GM23338 (cell line): Measurements from ENCODE around the gene ANP32A. TPM values are rescaled to one million over a fixed set of nuclear protein-coding genes. Genes with fewer than 3 reads are reported as not detected.

Experiments
- ATAC-seq: fragments of 200-7000 bp; cut with Tn5 transposase; 3 replicates; pipeline ENCODE4 v1.9.1; 2020
- DNase-seq: peaks from one replicate; pipeline ENCODE4 v3.0.0-alpha.2; 2015; ENCODE audit warnings: low spot score
- H2AFZ ChIP-seq: fragments of 200-600 bp; sonication (generic); 2 replicates; pipeline ENCODE4 v1.8.0; 2016; ENCODE audit warnings: antibody characterized with exemption, mild to moderate bottlenecking, moderate library complexity
- H3F3A ChIP-seq: fragments of 200-600 bp; sonication (generic); replicated peaks from 2 replicates; pipeline ENCODE4 v1.8.0; 2017; ENCODE audit warnings: antibody characterized with exemption, mixed run types, low read depth
- H3K27ac ChIP-seq: fragments of 200-600 bp; sonication (generic); 2 replicates; pipeline ENCODE4 v1.6.1; 2016; ENCODE audit warnings: low read depth
- H3K27me3 ChIP-seq: fragments of 200-600 bp; sonication (generic); 2 replicates; pipeline ENCODE4 v1.8.0; 2016; ENCODE audit warnings: mild to moderate bottlenecking, mixed run types, moderate library complexity; ENCODE audit not compliant: insufficient read depth
- H3K36me3 ChIP-seq: fragments of 200-600 bp; sonication (generic); 2 replicates; pipeline ENCODE4 v1.8.0; 2016; ENCODE audit warnings: mild to moderate bottlenecking; ENCODE audit not compliant: insufficient read depth
- H3K4me1 ChIP-seq: fragments of 200-600 bp; sonication (generic); 2 replicates; pipeline ENCODE4 v1.8.0; 2016; ENCODE audit warnings: mild to moderate bottlenecking, moderate library complexity; ENCODE audit not compliant: insufficient read depth
- H3K4me2 ChIP-seq: fragments of 200-600 bp; sonication (generic); 2 replicates; pipeline ENCODE4 v1.7.1; 2017; ENCODE audit warnings: mixed run types
- H3K4me3 ChIP-seq: fragments of 200-600 bp; sonication (generic); 2 replicates; pipeline ENCODE4 v1.6.1; 2016; ENCODE audit warnings: mixed run types
- H3K79me2 ChIP-seq: fragments of 200-600 bp; sonication (generic); replicated peaks from 2 replicates; pipeline ENCODE4 v1.8.0; 2017; ENCODE audit warnings: mild to moderate bottlenecking; ENCODE audit not compliant: insufficient read depth
- H3K9me2 ChIP-seq: fragments of 200-600 bp; sonication (generic); 2 replicates; pipeline ENCODE4 v1.8.0; 2017; ENCODE audit not compliant: insufficient read depth
- H4K20me1 ChIP-seq: fragments of 200-600 bp; sonication (generic); replicated peaks from 2 replicates; pipeline ENCODE4 v1.8.0; 2017; ENCODE audit warnings: mild to moderate bottlenecking; ENCODE audit not compliant: insufficient read depth
- H3K27ac Mint-ChIP-seq: 2 replicates; pipeline ENCODE4 v1.8.0; 2020; ENCODE audit warnings: inconsistent platforms, mild to moderate bottlenecking, moderate library complexity, mixed read lengths
- H3K27me3 Mint-ChIP-seq: 3 replicates; pipeline ENCODE4 v1.8.0; 2022; ENCODE audit warnings: low read depth, mild to moderate bottlenecking, moderate library complexity, mixed read lengths, inconsistent platforms; ENCODE audit not compliant: insufficient read depth, poor library complexity
- H3K36me3 Mint-ChIP-seq: 3 replicates; pipeline ENCODE4 v1.8.0; 2021; ENCODE audit warnings: low read depth, mild to moderate bottlenecking, inconsistent platforms, moderate library complexity, mixed read lengths
- H3K4me1 Mint-ChIP-seq: 3 replicates; pipeline ENCODE4 v1.8.0; 2020; ENCODE audit warnings: mild to moderate bottlenecking, inconsistent platforms, mixed read lengths
- H3K4me3 Mint-ChIP-seq: 3 replicates; pipeline ENCODE4 v1.8.0; 2021; ENCODE audit warnings: moderate library complexity, mild to moderate bottlenecking, inconsistent platforms, mixed read lengths
- H3K9me3 Mint-ChIP-seq: 3 replicates; pipeline ENCODE4 v1.8.0; 2020; ENCODE audit warnings: moderate library complexity, mild to moderate bottlenecking, inconsistent platforms, mixed read lengths
- EZH2 ChIP-seq: fragments of 200-600 bp; sonication (generic); IDR thresholded peaks from one replicate; pipeline ENCODE4 v1.8.0; 2017; ENCODE audit warnings: antibody characterized with exemption, mild to moderate bottlenecking, low read depth; ENCODE audit not compliant: unreplicated experiment
- EZH2phosphoT487 ChIP-seq: fragments of 200-600 bp; sonication (generic); IDR thresholded peaks from one replicate; pipeline ENCODE4 v1.8.1; 2018; ENCODE audit warnings: antibody characterized with exemption; ENCODE audit not compliant: unreplicated experiment
- JUNB ChIP-seq: IDR thresholded peaks from one replicate; pipeline ENCODE4 v1.6.1; 2016; ENCODE audit warnings: antibody characterized with exemption; ENCODE audit not compliant: unreplicated experiment
- NANOG ChIP-seq: IDR thresholded peaks from 2 replicates; pipeline ENCODE4 v1.6.1; 2016; ENCODE audit warnings: antibody characterized with exemption, borderline replicate concordance
- POLR2AphosphoS5 ChIP-seq: IDR thresholded peaks from 2 replicates; pipeline ENCODE4 v1.6.1; 2016; ENCODE audit warnings: antibody characterized with exemption, low read depth
- ZNF114 ChIP-seq: fragments of 250-450 bp; sonication (Bioruptor Pico); IDR thresholded peaks from 2 replicates; pipeline ENCODE4 v1.5.0; 2020; ENCODE audit warnings: mild to moderate bottlenecking, moderate library complexity
- ZNF331 ChIP-seq: fragments of 250-450 bp; sonication (Bioruptor Pico); IDR thresholded peaks from 2 replicates; pipeline ENCODE4 v1.5.0; 2020; ENCODE audit warnings: low read depth, mild to moderate bottlenecking, moderate library complexity
- polyA plus RNA-seq: library from polyadenylated mRNA; unstranded; fragments of >200 nt; fragmentation: Nextera tagmentation; extraction: Ambion mirVana; gene quantifications from 2 replicates; pipeline ENCODE4 v1.2.1, GENCODE V29; 2016
- total RNA-seq: library from RNA; depleted of rRNA; stranded (reverse); fragments of >200 nt; shearing (Covaris generic); gene quantifications from 2 replicates; pipeline ENCODE4 v1.2.3, GENCODE V29; 2014
- TF ChIP-seq, protein P1 (sequence below): fragments of 250-450 bp; sonication (Bioruptor Pico); IDR thresholded peaks from 2 replicates; pipeline ENCODE4 v1.5.0; 2020; ENCODE audit warnings: mild to moderate bottlenecking, moderate library complexity
- TF ChIP-seq, protein P2 (sequence below): IDR thresholded peaks from one replicate; pipeline ENCODE4 v1.6.1; 2018; ENCODE audit warnings: antibody characterized with exemption; ENCODE audit not compliant: unreplicated experiment
- TF ChIP-seq, protein P3 (sequence below): IDR thresholded peaks from 2 replicates; pipeline ENCODE4 v1.6.1; 2016; ENCODE audit warnings: antibody characterized with exemption

The ANP32A gene
- total and polyA plus RNA-seq, 2 experiments from 2014 or later: 204 to 304 TPM

DNA sequence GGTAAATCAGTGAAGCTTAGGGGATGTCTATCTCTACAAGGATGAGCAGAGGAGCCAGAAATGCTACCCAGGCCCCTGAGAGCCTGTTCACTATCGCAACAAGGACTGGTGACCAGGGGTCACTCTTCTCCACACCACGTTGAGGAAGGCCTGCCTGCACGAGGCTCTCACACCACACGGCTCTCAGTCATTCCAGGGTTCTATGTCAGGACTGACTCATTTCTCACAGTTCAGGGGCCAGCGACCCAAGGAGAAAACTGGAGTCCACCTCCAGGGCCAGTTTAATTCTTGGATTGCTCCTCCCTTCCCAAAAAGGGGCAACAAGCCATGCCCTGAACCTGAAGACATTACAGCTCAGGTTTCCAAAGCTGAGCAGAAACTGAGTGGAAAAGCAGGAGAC is 33.9 kb downstream of the ANP32A start (continued):
- TF ChIP-seq, protein P1, sequence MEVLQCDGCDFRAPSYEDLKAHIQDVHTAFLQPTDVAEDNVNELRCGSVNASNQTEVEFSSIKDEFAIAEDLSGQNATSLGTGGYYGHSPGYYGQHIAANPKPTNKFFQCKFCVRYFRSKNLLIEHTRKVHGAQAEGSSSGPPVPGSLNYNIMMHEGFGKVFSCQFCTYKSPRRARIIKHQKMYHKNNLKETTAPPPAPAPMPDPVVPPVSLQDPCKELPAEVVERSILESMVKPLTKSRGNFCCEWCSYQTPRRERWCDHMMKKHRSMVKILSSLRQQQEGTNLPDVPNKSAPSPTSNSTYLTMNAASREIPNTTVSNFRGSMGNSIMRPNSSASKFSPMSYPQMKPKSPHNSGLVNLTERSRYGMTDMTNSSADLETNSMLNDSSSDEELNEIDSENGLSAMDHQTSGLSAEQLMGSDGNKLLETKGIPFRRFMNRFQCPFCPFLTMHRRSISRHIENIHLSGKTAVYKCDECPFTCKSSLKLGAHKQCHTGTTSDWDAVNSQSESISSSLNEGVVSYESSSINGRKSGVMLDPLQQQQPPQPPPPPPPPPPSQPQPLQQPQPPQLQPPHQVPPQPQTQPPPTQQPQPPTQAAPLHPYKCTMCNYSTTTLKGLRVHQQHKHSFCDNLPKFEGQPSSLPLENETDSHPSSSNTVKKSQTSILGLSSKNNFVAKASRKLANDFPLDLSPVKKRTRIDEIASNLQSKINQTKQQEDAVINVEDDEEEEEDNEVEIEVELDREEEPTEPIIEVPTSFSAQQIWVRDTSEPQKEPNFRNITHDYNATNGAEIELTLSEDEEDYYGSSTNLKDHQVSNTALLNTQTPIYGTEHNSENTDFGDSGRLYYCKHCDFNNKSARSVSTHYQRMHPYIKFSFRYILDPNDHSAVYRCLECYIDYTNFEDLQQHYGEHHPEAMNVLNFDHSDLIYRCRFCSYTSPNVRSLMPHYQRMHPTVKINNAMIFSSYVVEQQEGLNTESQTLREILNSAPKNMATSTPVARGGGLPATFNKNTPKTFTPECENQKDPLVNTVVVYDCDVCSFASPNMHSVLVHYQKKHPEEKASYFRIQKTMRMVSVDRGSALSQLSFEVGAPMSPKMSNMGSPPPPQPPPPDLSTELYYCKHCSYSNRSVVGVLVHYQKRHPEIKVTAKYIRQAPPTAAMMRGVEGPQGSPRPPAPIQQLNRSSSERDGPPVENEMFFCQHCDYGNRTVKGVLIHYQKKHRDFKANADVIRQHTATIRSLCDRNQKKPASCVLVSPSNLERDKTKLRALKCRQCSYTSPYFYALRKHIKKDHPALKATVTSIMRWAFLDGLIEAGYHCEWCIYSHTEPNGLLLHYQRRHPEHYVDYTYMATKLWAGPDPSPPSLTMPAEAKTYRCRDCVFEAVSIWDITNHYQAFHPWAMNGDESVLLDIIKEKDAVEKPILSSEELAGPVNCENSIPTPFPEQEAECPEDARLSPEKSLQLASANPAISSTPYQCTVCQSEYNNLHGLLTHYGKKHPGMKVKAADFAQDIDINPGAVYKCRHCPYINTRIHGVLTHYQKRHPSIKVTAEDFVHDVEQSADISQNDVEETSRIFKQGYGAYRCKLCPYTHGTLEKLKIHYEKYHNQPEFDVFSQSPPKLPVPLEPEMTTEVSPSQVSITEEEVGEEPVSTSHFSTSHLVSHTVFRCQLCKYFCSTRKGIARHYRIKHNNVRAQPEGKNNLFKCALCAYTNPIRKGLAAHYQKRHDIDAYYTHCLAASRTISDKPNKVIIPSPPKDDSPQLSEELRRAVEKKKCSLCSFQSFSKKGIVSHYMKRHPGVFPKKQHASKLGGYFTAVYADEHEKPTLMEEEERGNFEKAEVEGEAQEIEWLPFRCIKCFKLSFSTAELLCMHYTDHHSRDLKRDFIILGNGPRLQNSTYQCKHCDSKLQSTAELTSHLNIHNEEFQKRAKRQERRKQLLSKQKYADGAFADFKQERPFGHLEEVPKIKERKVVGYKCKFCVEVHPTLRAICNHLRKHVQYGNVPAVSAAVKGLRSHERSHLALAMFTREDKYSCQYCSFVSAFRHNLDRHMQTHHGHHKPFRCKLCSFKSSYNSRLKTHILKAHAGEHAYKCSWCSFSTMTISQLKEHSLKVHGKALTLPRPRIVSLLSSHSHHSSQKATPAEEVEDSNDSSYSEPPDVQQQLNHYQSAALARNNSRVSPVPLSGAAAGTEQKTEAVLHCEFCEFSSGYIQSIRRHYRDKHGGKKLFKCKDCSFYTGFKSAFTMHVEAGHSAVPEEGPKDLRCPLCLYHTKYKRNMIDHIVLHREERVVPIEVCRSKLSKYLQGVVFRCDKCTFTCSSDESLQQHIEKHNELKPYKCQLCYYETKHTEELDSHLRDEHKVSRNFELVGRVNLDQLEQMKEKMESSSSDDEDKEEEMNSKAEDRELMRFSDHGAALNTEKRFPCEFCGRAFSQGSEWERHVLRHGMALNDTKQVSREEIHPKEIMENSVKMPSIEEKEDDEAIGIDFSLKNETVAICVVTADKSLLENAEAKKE (CRISPR knock-in tag): no peak
- no peak for TF ChIP-seq ZNF331
- TF ChIP-seq, protein P2, sequence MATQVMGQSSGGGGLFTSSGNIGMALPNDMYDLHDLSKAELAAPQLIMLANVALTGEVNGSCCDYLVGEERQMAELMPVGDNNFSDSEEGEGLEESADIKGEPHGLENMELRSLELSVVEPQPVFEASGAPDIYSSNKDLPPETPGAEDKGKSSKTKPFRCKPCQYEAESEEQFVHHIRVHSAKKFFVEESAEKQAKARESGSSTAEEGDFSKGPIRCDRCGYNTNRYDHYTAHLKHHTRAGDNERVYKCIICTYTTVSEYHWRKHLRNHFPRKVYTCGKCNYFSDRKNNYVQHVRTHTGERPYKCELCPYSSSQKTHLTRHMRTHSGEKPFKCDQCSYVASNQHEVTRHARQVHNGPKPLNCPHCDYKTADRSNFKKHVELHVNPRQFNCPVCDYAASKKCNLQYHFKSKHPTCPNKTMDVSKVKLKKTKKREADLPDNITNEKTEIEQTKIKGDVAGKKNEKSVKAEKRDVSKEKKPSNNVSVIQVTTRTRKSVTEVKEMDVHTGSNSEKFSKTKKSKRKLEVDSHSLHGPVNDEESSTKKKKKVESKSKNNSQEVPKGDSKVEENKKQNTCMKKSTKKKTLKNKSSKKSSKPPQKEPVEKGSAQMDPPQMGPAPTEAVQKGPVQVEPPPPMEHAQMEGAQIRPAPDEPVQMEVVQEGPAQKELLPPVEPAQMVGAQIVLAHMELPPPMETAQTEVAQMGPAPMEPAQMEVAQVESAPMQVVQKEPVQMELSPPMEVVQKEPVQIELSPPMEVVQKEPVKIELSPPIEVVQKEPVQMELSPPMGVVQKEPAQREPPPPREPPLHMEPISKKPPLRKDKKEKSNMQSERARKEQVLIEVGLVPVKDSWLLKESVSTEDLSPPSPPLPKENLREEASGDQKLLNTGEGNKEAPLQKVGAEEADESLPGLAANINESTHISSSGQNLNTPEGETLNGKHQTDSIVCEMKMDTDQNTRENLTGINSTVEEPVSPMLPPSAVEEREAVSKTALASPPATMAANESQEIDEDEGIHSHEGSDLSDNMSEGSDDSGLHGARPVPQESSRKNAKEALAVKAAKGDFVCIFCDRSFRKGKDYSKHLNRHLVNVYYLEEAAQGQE: no peak

DNA sequence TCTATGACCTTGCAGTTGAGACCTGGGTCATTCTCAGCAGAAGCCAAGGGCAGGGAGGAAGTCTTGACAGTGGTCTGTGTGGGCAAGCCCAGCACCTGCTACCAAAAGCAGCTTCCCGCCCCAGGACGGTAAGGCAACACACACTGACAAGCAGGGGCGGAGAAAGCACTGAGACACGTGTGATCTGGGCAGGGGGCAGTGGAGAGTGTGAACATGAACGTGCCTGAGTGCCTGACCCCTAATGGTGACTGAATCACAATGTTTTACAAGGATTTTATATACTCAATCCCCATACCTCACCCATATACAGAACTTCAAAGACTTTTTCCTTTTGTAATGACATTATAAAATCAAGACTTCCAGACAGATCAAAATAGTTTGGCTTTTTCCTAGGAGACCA is 35.2 kb downstream of the ANP32A start:
- H3K36me3 ChIP-seq: peaks cover 12% of the 10 kb centered on the region
- H2AFZ ChIP-seq: no peak overlapping the region
- no peak overlapping the region for H3K27ac ChIP-seq
- H3K4me3 ChIP-seq: no peak overlapping the region
- Mint-ChIP-seq H3K27me3 (peaks cover 17% of the 10 kb centered on the region), H3K9me3 (no peaks in the 10 kb centered on the region), H3K36me3 (peaks cover 84% of the 10 kb centered on the region), H3K27ac (no peak overlapping the region), H3K4me1 (peaks cover 65% of the 10 kb centered on the region), H3K4me3 (no peak overlapping the region)
- ATAC-seq (no peak), DNase-seq (no peak)
- H3K4me1 ChIP-seq: peaks cover 42% of the 10 kb centered on the region
- H3F3A ChIP-seq: 0 out of 2 replicates have a peak, but pooled peaks cover 2% of the 10 kb centered on the region
- H4K20me1 ChIP-seq: peaks cover 26% of the 10 kb centered on the region
- H3K79me2 ChIP-seq: peaks cover 63% of the 10 kb centered on the region
- no peaks in the 10 kb centered on the region for H3K9me2 ChIP-seq
- H3K4me2 ChIP-seq: no peak overlapping the region
- no peaks in the 10 kb centered on the region for H3K27me3 ChIP-seq
- TF ChIP-seq POLR2AphosphoS5: no peak
- no peak for TF ChIP-seq ZNF331
- no peak for TF ChIP-seq EZH2phosphoT487
- TF ChIP-seq, protein P2: no peak
- TF ChIP-seq, protein P3, sequence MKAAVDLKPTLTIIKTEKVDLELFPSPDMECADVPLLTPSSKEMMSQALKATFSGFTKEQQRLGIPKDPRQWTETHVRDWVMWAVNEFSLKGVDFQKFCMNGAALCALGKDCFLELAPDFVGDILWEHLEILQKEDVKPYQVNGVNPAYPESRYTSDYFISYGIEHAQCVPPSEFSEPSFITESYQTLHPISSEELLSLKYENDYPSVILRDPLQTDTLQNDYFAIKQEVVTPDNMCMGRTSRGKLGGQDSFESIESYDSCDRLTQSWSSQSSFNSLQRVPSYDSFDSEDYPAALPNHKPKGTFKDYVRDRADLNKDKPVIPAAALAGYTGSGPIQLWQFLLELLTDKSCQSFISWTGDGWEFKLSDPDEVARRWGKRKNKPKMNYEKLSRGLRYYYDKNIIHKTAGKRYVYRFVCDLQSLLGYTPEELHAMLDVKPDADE: no peak
- no peak for TF ChIP-seq EZH2
- no peak for TF ChIP-seq JUNB
- no peak for TF ChIP-seq NANOG
- no peak for TF ChIP-seq ZNF114 (CRISPR knock-in tag)
